HCT116 (cell line): Measurements from ENCODE around the gene CCDC66. TPM values are rescaled to one million over a fixed set of nuclear protein-coding genes. Genes with fewer than 3 reads are reported as not detected.

Source experiments
- ATAC-seq: fragments of 200-7000 bp; cut with Tn5 transposase; 2 replicates; pipeline ENCODE4 v1.9.1; 2020; ENCODE audit warnings: mild to moderate bottlenecking, moderate library complexity
- BruUV-seq: library from RNA; stranded (reverse); fragments of 400-500 nt; replicated peaks from 2 replicates; lab custom pipeline; 2021; lab: Mats Ljungman, UMichigan
- CTCF ChIA-PET: fragments of 300-600 bp; sonication (Branson Sonifier 250); formaldehyde crosslinking; loops from one replicate; lab custom pipeline; 2021; ENCODE audit warnings: antibody characterized with exemption; lab: Charles Lee
- POLR2A ChIA-PET: fragments of 300-600, 350-600 bp; sonication (Branson Sonifier 250); formaldehyde crosslinking; loops from one replicate; lab custom pipeline; 2021; ENCODE audit warnings: antibody characterized with exemption; lab: Charles Lee
- RAD21 ChIA-PET, 2 experiments: fragments of 300-600 bp; sonication (Branson Sonifier 250); formaldehyde crosslinking; loops; one replicate each; lab custom pipeline; 2023; ENCODE audit warnings: low total read pairs in 2 of 2; ENCODE audit not compliant: uncharacterized antibody in 2 of 2, unreplicated experiment in 2 of 2, low non-redundant PET in 1 of 2; lab: Charles Lee
- DNase-seq: peaks from one replicate; pipeline ENCODE4 v3.0.0-alpha.2; 2010; ENCODE audit warnings: low read depth, low spot score
- H2AFZ ChIP-seq: fragments of 200-600 bp; shearing (Covaris generic), sonication (generic); 2 replicates; pipeline ENCODE4 v1.6.1; 2017; ENCODE audit warnings: low read depth, mixed run types, mixed read lengths, antibody characterized with exemption, low read length; ENCODE audit not compliant: poor library complexity, severe bottlenecking
- H3K27ac ChIP-seq: 2 replicates; pipeline ENCODE4 v1.5.1; 2012; ENCODE audit warnings: low read depth, low read length
- H3K27me3 ChIP-seq: fragments of 200-600 bp; sonication (generic); 2 replicates; pipeline ENCODE4 v1.6.1; 2016; ENCODE audit warnings: mixed run types, low read length, mixed read lengths; ENCODE audit not compliant: insufficient read depth
- H3K36me3 ChIP-seq, 2 experiments: fragments of 200-500 bp in 1 of 2; fragments of 200-600 bp in 1 of 2; sonication (Bioruptor generic) in 1 of 2; sonication (generic) in 1 of 2; 2 replicates each; pipeline versions ENCODE4 v1.5.1 to v1.6.1; 2014 to 2016; ENCODE audit warnings: low read length in 2 of 2, inconsistent platforms in 1 of 2, mixed read lengths in 1 of 2, mixed run types in 1 of 2; ENCODE audit not compliant: insufficient read depth in 2 of 2, control insufficient read depth in 1 of 2
- H3K4me1 ChIP-seq, 2 experiments: fragments of 200-600 bp in 1 of 2; sonication (generic) in 1 of 2; 2 replicates each; pipeline versions ENCODE4 v1.5.1 to v1.6.1; 2012 to 2017; ENCODE audit warnings: low read length in 2 of 2, inconsistent platforms in 1 of 2, mild to moderate bottlenecking in 1 of 2, mixed read lengths in 1 of 2, mixed run types in 1 of 2, moderate library complexity in 1 of 2; ENCODE audit not compliant: insufficient read depth in 2 of 2, control insufficient read depth in 1 of 2
- H3K4me2 ChIP-seq: fragments of 200-600 bp; sonication (generic); 2 replicates; pipeline ENCODE4 v1.6.1; 2017; ENCODE audit warnings: mixed run types, low read length, mixed read lengths
- H3K4me3 ChIP-seq, 2 experiments: fragments of 200-600 bp in 1 of 2; sonication (generic) in 1 of 2; replicated peaks in 1 of 2; 2 replicates each; pipeline ENCODE4 v1.5.1; 2011 to 2016; ENCODE audit warnings: low read length in 2 of 2, control low read depth in 1 of 2, low read depth in 1 of 2, mild to moderate bottlenecking in 1 of 2, mixed read lengths in 1 of 2, mixed run types in 1 of 2
- H3K79me2 ChIP-seq: fragments of 200-600 bp; sonication (generic); 2 replicates; pipeline ENCODE4 v1.6.1; 2017; ENCODE audit warnings: mild to moderate bottlenecking, mixed run types, low read length, moderate library complexity, mixed read lengths; ENCODE audit not compliant: insufficient read depth
- H3K9ac ChIP-seq: fragments of 200-600 bp; sonication (generic); 2 replicates; pipeline ENCODE4 v1.6.1; 2016; ENCODE audit warnings: low read length, mixed read lengths
- H3K9me2 ChIP-seq: fragments of 200-600 bp; sonication (generic), shearing (Covaris generic); 2 replicates; pipeline ENCODE4 v1.6.1; 2017; ENCODE audit warnings: mixed run types, mild to moderate bottlenecking, moderate library complexity; ENCODE audit not compliant: insufficient read depth
- H3K9me3 ChIP-seq, 2 experiments: fragments of 200-500 bp in 1 of 2; fragments of 200-600 bp in 1 of 2; sonication (Bioruptor generic) in 1 of 2; sonication (generic) in 1 of 2; 2 replicates each; pipeline ENCODE4 v1.6.1; 2014 to 2017; ENCODE audit warnings: low read length in 2 of 2, mixed read lengths in 2 of 2, inconsistent platforms in 1 of 2, low read depth in 1 of 2, mild to moderate bottlenecking in 1 of 2, mixed run types in 1 of 2, moderate library complexity in 1 of 2; ENCODE audit not compliant: control insufficient read depth in 1 of 2, insufficient read depth in 1 of 2
- H4K20me1 ChIP-seq: fragments of 200-600 bp; sonication (generic), shearing (Covaris generic); 2 replicates; pipeline ENCODE4 v1.6.1; 2017; ENCODE audit warnings: mixed run types, mild to moderate bottlenecking, moderate library complexity; ENCODE audit not compliant: insufficient read depth
- CBX3 ChIP-seq: IDR thresholded peaks from 2 replicates; pipeline ENCODE4 v1.6.1; 2012; ENCODE audit warnings: low read depth
- CEBPB ChIP-seq: IDR thresholded peaks from 2 replicates; pipeline ENCODE4 v1.6.1; 2012; ENCODE audit warnings: low read depth
- EGR1 ChIP-seq: IDR thresholded peaks from 2 replicates; pipeline ENCODE4 v1.6.1; 2012; ENCODE audit warnings: low read depth
- ELF1 ChIP-seq: IDR thresholded peaks from 2 replicates; pipeline ENCODE4 v1.6.1; 2012; ENCODE audit warnings: low read depth, borderline replicate concordance
- RAD21 ChIP-seq: IDR thresholded peaks from 2 replicates; pipeline ENCODE4 v1.6.1; 2012; ENCODE audit warnings: low read depth, mild to moderate bottlenecking
- SP1 ChIP-seq: IDR thresholded peaks from 2 replicates; pipeline ENCODE4 v1.6.1; 2012; ENCODE audit warnings: low read depth
- ZFX ChIP-seq: fragments of 450-650 bp; IDR thresholded peaks from 2 replicates; pipeline ENCODE4 v1.6.1; 2017
- ZNF274 ChIP-seq: fragments of 200-500 bp; sonication (Bioruptor generic); IDR thresholded peaks from 2 replicates; pipeline ENCODE4 v1.6.1; 2014; ENCODE audit warnings: mild to moderate bottlenecking, low read depth, low read length, inconsistent platforms
- intact Hi-C: fragments of 100-400 bp; cut with micrococcal nuclease; formaldehyde crosslinking; loops from 2 replicates; pipeline ENCODE4 v1.10.0; 2022
- total RNA-seq: library from RNA; stranded (reverse); gene quantifications from one replicate; pipeline ENCODE4 v1.2.1, GENCODE V29; 2021; ENCODE audit not compliant: unreplicated experiment
- TF ChIP-seq, protein P1 (sequence below): IDR thresholded peaks from 2 replicates; pipeline ENCODE4 v1.6.1; 2011; ENCODE audit warnings: mild to moderate bottlenecking, low read length, moderate library complexity; ENCODE audit not compliant: insufficient replicate concordance; ENCODE audit errors: extremely low read depth
- TF ChIP-seq, protein P2 (sequence below): IDR thresholded peaks from 2 replicates; pipeline ENCODE4 v1.6.1; 2012; ENCODE audit warnings: low read depth

Gene CCDC66
- total RNA-seq, 1 experiment from 2014 or later, result 16.9 TPM

DNA sequence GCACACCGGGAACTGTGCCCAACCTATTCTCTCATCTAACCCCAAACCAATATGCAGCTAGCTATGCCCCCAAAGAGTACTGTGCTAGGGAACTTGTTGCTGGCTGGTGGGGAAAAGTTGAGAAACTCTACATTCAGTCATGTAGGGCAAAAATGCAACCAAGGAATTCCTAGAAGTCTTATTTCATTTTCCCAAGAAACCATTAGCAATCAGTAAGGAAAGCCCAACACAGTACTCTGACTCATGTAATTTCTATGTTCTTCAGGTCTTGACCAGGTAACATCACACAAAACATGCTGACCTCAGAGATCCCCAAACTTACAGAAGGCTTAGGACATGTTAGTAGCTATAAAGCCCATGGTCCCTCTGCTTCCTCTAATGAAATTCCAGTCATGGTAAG lies 74.0 kb downstream of the CCDC66 start:
- no peak overlapping the region for H3K4me2 ChIP-seq
- POLR2A ChIA-PET, result no interaction called here
- H3K4me1 ChIP-seq, result no peaks in the 10 kb centered on the region
- no peaks in the 10 kb centered on the region for H3K9me3 ChIP-seq
- H3K27me3 ChIP-seq, result no peaks in the 10 kb centered on the region
- H3K9ac ChIP-seq, result no peak overlapping the region
- RAD21 ChIA-PET, result no interaction called here
- no peak overlapping the region for H2AFZ ChIP-seq
- no peak overlapping the region for H3K27ac ChIP-seq
- TF ChIP-seq ZNF274 (no peak), RAD21 (no peak), CBX3 (no peak), EGR1 (no peak), ELF1 (no peak), SP1 (no peak), CEBPB (no peak), ZFX (no peak)
- TF ChIP-seq, protein P1, sequence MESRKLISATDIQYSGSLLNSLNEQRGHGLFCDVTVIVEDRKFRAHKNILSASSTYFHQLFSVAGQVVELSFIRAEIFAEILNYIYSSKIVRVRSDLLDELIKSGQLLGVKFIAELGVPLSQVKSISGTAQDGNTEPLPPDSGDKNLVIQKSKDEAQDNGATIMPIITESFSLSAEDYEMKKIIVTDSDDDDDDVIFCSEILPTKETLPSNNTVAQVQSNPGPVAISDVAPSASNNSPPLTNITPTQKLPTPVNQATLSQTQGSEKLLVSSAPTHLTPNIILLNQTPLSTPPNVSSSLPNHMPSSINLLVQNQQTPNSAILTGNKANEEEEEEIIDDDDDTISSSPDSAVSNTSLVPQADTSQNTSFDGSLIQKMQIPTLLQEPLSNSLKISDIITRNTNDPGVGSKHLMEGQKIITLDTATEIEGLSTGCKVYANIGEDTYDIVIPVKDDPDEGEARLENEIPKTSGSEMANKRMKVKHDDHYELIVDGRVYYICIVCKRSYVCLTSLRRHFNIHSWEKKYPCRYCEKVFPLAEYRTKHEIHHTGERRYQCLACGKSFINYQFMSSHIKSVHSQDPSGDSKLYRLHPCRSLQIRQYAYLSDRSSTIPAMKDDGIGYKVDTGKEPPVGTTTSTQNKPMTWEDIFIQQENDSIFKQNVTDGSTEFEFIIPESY, result no peak
- TF ChIP-seq, protein P2, sequence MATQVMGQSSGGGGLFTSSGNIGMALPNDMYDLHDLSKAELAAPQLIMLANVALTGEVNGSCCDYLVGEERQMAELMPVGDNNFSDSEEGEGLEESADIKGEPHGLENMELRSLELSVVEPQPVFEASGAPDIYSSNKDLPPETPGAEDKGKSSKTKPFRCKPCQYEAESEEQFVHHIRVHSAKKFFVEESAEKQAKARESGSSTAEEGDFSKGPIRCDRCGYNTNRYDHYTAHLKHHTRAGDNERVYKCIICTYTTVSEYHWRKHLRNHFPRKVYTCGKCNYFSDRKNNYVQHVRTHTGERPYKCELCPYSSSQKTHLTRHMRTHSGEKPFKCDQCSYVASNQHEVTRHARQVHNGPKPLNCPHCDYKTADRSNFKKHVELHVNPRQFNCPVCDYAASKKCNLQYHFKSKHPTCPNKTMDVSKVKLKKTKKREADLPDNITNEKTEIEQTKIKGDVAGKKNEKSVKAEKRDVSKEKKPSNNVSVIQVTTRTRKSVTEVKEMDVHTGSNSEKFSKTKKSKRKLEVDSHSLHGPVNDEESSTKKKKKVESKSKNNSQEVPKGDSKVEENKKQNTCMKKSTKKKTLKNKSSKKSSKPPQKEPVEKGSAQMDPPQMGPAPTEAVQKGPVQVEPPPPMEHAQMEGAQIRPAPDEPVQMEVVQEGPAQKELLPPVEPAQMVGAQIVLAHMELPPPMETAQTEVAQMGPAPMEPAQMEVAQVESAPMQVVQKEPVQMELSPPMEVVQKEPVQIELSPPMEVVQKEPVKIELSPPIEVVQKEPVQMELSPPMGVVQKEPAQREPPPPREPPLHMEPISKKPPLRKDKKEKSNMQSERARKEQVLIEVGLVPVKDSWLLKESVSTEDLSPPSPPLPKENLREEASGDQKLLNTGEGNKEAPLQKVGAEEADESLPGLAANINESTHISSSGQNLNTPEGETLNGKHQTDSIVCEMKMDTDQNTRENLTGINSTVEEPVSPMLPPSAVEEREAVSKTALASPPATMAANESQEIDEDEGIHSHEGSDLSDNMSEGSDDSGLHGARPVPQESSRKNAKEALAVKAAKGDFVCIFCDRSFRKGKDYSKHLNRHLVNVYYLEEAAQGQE, result no peak
- BruUV-seq, result no TSS peak
- ATAC-seq (no peak), DNase-seq (no peak)
- no peaks in the 10 kb centered on the region for H3K9me2 ChIP-seq
- H3K36me3 ChIP-seq, result peaks cover 2 to 8% of the 10 kb centered on the region in 2 experiments; a peak in 3 of 4 replicates
- CTCF ChIA-PET, result no interaction called here
- no peaks in the 10 kb centered on the region; the same call in 1 of the 2 replicates for H4K20me1 ChIP-seq
- intact Hi-C loops, result no loop called here
- H3K4me3 ChIP-seq, result no peak overlapping the region
- H3K79me2 ChIP-seq, result no peaks in the 10 kb centered on the region
